HFF-Myc (cell line): ENCODE measurements around the gene ZNF423.

Experiments used
- DNase-seq: peaks from one replicate; pipeline ENCODE4 v3.0.0-alpha.2; 2011; ENCODE audit warnings: low read depth; ENCODE audit errors: extremely low read depth
- H3K4me3 ChIP-seq: replicated peaks from 2 replicates; pipeline ENCODE4 v1.5.1; 2011; ENCODE audit warnings: low read depth, mild to moderate bottlenecking, control low read depth, low read length
- CTCF ChIP-seq: IDR thresholded peaks from 2 replicates; pipeline ENCODE4 v1.5.1; 2012; ENCODE audit warnings: mild to moderate bottlenecking, low read depth, low read length, control low read depth; ENCODE audit errors: missing control alignments

Gene ZNF423

GRCh38 chr16:49778202-49778930 is 77.5 kb downstream of the ZNF423 start:
- no peak overlapping the region for H3K4me3 ChIP-seq
- no peak for TF ChIP-seq CTCF
- no peak for DNase-seq

- no peak for DNase-seq
- H3K4me3 ChIP-seq, result no peak overlapping the region
- TF ChIP-seq CTCF, result no peak
These were observed 79.2 kb downstream of the ZNF423 start for GRCh38 chr16:49776734-49777133.

GRCh38 chr16:49776085-49776595 is 79.8 kb downstream of the ZNF423 start:
- no peak for TF ChIP-seq CTCF

GRCh38 chr16:49775581-49775980 is 80.3 kb downstream of the ZNF423 start:
- H3K4me3 ChIP-seq, result no peak overlapping the region
- no peak for TF ChIP-seq CTCF
- no peak for DNase-seq

More at GRCh38 chr16:49776085-49776595, 79.8 kb downstream of the ZNF423 start:
- DNase-seq, result no peak
- H3K4me3 ChIP-seq, result no peak overlapping the region

GRCh38 chr16:49775018-49775417 is 80.9 kb downstream of the ZNF423 start:
- H3K4me3 ChIP-seq, result no peak overlapping the region
- no peak for DNase-seq
- no peak for TF ChIP-seq CTCF

- no peak for TF ChIP-seq CTCF
- no peak overlapping the region for H3K4me3 ChIP-seq
- no peak for DNase-seq
These were observed 82.1 kb downstream of the ZNF423 start for GRCh38 chr16:49773534-49774475.
